Activated B cell treated with CpG ODN at 0.5 μM for 24 hours (primary cell): Measurements from ENCODE around the gene COQ8A. TPM values are rescaled to one million over a fixed set of nuclear protein-coding genes. Genes with fewer than 3 reads are reported as not detected.
"Not testable (repeated sequence)": the region's sequence is repeated elsewhere in the genome, so short reads cannot be mapped to it uniquely, and the experiment has no call there.

Experiments used
- ATAC-seq: fragments of 200-7000 bp; cut with Tn5 transposase; one replicate; pipeline ENCODE4 v1.10.0; 2021; ENCODE audit warnings: low read depth, mild to moderate bottlenecking, moderate library complexity
- CTCF ChIA-PET: fragments of 350-600 bp; sonication (Branson Sonifier 250); formaldehyde crosslinking; loops from one replicate; lab custom pipeline; 2021; ENCODE audit warnings: antibody characterized with exemption; lab: Charles Lee
- POLR2A ChIA-PET: fragments of 350-600 bp; sonication (Branson Sonifier 250); formaldehyde crosslinking; loops from one replicate; lab custom pipeline; 2021; ENCODE audit warnings: antibody characterized with exemption; lab: Charles Lee
- DNase-seq: peaks from one replicate; pipeline ENCODE4 v3.0.0; 2022
- H3K27ac Mint-ChIP-seq: one replicate; pipeline ENCODE4 v1.8.0; 2020; ENCODE audit warnings: mixed read lengths
- H3K27me3 Mint-ChIP-seq: one replicate; pipeline ENCODE4 v1.8.0; 2021; ENCODE audit warnings: mixed read lengths
- H3K36me3 Mint-ChIP-seq: one replicate; pipeline ENCODE4 v1.8.0; 2021; ENCODE audit warnings: low read depth, mixed read lengths
- H3K4me1 Mint-ChIP-seq: one replicate; pipeline ENCODE4 v1.8.0; 2021; ENCODE audit warnings: mixed read lengths
- H3K4me3 Mint-ChIP-seq: one replicate; pipeline ENCODE4 v1.8.0; 2020; ENCODE audit warnings: mild to moderate bottlenecking, mixed read lengths
- H3K9me3 Mint-ChIP-seq: one replicate; pipeline ENCODE4 v1.8.0; 2020; ENCODE audit warnings: mixed read lengths
- CTCF ChIP-seq: fragments of 200-600 bp; IDR thresholded peaks from one replicate; pipeline ENCODE4 v1.8.0; 2022; ENCODE audit warnings: antibody characterized with exemption, mild to moderate bottlenecking
- intact Hi-C: fragments of 100-400 bp; cut with micrococcal nuclease; formaldehyde crosslinking; loops from one replicate; pipeline ENCODE4 v1.15.1; 2024
- total RNA-seq: library from RNA; stranded (reverse); gene quantifications from 2 replicates; pipeline ENCODE4 v1.2.3, GENCODE V29; 2022

The COQ8A gene
- total RNA-seq, 1 donor from 2014 or later: 28.5 TPM

GRCh38 chr1:226953175-226953800, 13.2 kb downstream of the COQ8A start:
- Mint-ChIP-seq H3K27ac (no peak overlapping the region), H3K27me3 (no peaks in the 10 kb centered on the region), H3K4me1 (peaks cover 43% of the 10 kb centered on the region), H3K4me3 (no peak overlapping the region), H3K9me3 (no peaks in the 10 kb centered on the region), H3K36me3 (peaks cover 17% of the 10 kb centered on the region)
- CTCF ChIA-PET: no interaction called here
- POLR2A ChIA-PET: no interaction called here
- DNase-seq (no peak), ATAC-seq (no peak)
- intact Hi-C loops: no loop called here
- TF ChIP-seq CTCF: no peak

GRCh38 chr1:226954337-226954736, 14.2 kb downstream of the COQ8A start:
- H3K27me3 Mint-ChIP-seq: no peaks in the 10 kb centered on the region
- H3K4me1 Mint-ChIP-seq: peaks cover 48% of the 10 kb centered on the region
- H3K4me3 Mint-ChIP-seq: no peak overlapping the region
- ChIA-PET POLR2A (no interaction called here), CTCF (no interaction called here)
- intact Hi-C loops: no loop called here
- H3K27ac Mint-ChIP-seq: no peak overlapping the region
- TF ChIP-seq CTCF: no peak
- H3K36me3 Mint-ChIP-seq: peaks cover 13% of the 10 kb centered on the region
- DNase-seq: no peak
- ATAC-seq: no peak
- H3K9me3 Mint-ChIP-seq: no peaks in the 10 kb centered on the region

- H3K36me3 Mint-ChIP-seq: peaks cover 10% of the 10 kb centered on the region
- ChIA-PET POLR2A (no interaction called here), CTCF (no interaction called here)
- intact Hi-C loops: no loop called here
- no peaks in the 10 kb centered on the region for H3K9me3 Mint-ChIP-seq
- ATAC-seq (no peak), DNase-seq (no peak)
- no peak overlapping the region for H3K4me3 Mint-ChIP-seq
- no peak overlapping the region for H3K27ac Mint-ChIP-seq
- no peak for TF ChIP-seq CTCF
- H3K27me3 Mint-ChIP-seq: no peaks in the 10 kb centered on the region
- peaks cover 49% of the 10 kb centered on the region for H3K4me1 Mint-ChIP-seq
Observed at GRCh38 chr1:226954777-226955176, 14.7 kb downstream of the COQ8A start.

- CTCF ChIA-PET, intact Hi-C loops, H3K27me3 Mint-ChIP-seq, ATAC-seq, H3K27ac Mint-ChIP-seq, POLR2A ChIA-PET, DNase-seq, H3K4me3 Mint-ChIP-seq, H3K9me3 Mint-ChIP-seq: not testable (repeated sequence)
- peaks cover 10% of the 10 kb centered on the region for H3K36me3 Mint-ChIP-seq
- H3K4me1 Mint-ChIP-seq: peaks cover 49% of the 10 kb centered on the region
Observed at GRCh38 chr1:226955857-226956256, 15.8 kb downstream of the COQ8A start.

- ATAC-seq (no peak), DNase-seq (no peak)
- peaks cover 18% of the 10 kb centered on the region for H3K36me3 Mint-ChIP-seq
- no peak for TF ChIP-seq CTCF
- intact Hi-C loops: no loop called here
- no peak overlapping the region for H3K4me3 Mint-ChIP-seq
- H3K9me3 Mint-ChIP-seq: no peaks in the 10 kb centered on the region
- POLR2A ChIA-PET: interaction anchor here (0.6 kb wide), 1 partner anchor 255 kb away, joined by 5 read pairs; no protein-coding TSS in a partner anchor
- CTCF ChIA-PET: no interaction called here
- H3K27ac Mint-ChIP-seq: no peak overlapping the region
- peaks cover 45% of the 10 kb centered on the region for H3K4me1 Mint-ChIP-seq
- H3K27me3 Mint-ChIP-seq: no peaks in the 10 kb centered on the region
Observed at GRCh38 chr1:226956942-226957713, 17.0 kb downstream of the COQ8A start.
